Activated effector memory CD4-positive, alpha-beta T cell treated with anti-CD3 and anti-CD28 coated beads, Interleukin-2, amount 50 U/mL, for 16 hours (primary cell): ENCODE data around the gene CTNND2.
"Not testable (repeated sequence)": the region's sequence is repeated elsewhere in the genome, so short reads cannot be mapped to it uniquely, and the experiment has no call there.

ENCODE experiments used
- DNase-seq: peaks from one replicate; pipeline ENCODE4 v3.0.0-alpha.2; 2020

The CTNND2 gene

GRCh38 chr5:11377896-11378295 is 526.4 kb downstream of the CTNND2 start:
- no peak for DNase-seq

DNA sequence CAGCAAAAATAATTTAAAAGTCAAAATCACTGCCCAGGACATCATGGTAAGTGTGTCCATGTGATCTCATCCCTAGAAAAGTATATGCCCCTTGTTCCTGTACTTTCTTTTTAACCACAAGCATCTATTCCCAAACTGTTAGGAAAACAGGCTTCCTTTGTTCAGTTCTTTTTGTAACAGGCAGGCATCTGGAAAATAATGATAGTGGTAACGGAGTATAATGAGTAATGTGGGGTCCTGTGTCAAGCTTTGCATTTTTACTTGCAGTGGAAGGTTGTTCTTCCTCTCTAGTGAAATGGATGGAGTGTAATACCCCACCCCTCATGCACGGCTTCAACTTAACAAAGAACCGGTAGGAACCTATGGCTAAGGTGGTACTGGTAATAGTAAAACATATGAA is 532.1 kb downstream of the CTNND2 start:
- no peak for DNase-seq

DNA sequence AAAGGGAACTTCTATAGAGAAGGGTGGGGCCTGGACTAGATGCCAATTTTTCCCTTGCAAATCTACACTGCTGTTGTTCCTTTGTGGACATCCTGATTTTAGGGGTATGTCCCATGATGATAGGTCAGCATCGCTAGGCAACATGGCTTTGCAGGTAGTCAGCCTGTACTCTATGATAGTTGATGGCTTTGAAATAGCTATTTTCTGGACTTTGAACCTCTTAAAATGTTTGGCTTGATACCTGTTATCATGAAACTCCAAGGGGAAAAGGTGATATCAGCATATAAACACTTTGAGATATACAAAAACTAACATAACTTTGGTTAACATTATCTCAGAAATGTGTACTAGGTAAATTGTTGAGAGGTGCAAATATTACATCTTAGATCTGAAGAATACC is 533.2 kb downstream of the CTNND2 start:
- DNase-seq, result no peak

- DNase-seq, result no peak
Observed at GRCh38 chr5:11364531-11364930, 539.7 kb downstream of the CTNND2 start.

DNA sequence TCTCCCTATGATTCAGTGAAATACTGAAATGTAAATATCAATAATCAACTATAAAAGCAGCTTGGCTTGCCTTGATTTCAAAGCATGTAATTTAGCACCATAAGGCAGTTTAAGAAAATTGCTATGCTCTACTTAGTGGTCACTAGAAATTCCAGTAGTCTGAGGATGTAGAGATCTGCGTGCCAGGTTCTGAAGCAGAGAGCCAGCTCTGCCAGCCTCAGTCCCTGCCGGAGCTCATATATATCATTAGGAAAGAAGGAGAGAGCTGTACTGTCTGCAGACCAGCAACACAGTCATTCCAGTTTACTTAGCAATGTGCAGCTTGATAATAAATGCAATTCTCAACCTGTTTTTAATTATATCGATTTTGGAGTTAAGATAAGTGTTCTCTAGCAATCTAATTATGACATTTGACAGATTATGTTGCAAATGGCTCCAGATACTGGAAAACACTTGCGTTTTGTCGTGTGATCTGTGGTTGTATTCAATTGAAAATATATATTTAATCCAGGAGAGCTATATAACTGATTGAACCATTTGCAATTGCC is 540.5 kb downstream of the CTNND2 start:
- DNase-seq, result no peak

DNA sequence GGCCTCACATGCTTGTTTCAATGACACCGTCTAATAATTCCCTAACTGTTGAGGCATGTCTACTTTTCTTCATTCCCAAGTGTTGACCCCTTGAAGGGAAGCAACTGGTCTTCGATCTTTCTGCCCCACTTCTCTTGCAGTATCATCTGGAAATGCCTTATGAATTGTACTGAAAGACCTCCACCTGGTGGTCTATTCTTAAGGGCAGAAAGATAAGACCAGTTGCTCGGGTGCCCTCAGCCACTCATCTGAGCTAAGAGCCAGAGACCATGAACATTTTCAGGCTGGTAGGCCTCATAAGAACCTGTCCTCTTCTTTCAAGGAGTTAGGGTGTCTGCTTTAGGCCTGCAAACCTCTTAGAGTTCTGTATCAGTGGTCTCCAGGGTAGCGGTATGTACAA is 542.5 kb downstream of the CTNND2 start:
- no peak for DNase-seq

DNA sequence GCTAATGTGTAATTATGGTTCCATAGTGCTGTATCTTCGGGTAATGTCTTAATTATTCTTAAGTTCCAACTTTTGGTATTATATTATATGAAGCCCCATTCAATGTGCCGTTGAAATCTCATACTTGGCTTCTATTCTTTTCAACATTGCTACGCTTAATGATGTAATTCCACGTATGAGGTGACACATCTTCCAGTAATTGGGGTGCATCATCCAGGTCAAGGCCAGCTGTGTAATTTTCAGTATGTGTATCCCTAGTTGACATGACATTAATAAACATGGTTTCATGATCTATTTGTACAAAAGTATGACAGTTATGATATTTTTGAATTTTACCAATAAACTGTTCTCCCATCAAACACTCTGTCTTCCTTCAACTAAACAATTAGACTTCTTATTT is 546.3 kb downstream of the CTNND2 start:
- DNase-seq, result no peak

GRCh38 chr5:11355491-11355890 is 548.8 kb downstream of the CTNND2 start:
- DNase-seq, result no peak

GRCh38 chr5:11346336-11346735 is 557.9 kb downstream of the CTNND2 start:
- DNase-seq, result no peak

DNA sequence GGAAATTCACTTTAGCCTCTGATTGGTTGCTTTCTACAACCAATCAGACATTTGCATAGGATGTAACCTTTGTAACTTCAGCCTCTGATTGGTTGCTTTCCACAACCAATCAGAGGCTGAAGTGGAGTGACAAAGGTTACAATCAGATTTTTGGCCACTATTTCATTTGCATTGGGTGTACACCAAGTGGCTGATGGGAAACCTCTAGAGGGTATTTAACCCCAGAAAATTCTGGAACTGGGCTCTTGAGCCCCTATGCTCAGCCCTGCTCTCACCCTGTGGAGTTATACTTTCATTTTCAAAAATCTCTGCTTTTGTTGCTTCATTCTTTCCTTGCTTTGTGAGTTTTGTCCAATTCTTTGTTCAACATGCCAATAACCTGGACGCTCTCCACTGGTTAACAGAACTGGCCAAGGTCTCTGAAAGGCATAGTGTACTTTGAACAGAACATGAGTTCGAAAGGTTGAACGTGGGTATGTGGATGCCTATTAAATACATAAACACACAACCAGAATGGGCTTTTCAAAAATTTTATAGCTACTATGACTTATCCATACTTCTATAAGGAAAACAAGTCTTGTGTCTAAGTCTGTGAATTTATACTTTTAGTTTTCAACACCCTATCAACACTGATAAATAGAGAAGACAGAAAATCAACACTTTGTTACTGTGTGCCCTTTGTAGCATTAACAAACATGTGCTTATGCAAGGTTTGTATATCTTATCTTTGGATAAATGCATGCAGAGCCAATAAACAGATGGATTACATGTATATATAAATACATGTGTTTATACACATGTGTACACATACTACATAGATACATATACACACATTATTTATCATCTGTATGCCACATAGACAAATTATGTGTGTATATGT is 568.1 kb downstream of the CTNND2 start:
- DNase-seq, result no peak

DNA sequence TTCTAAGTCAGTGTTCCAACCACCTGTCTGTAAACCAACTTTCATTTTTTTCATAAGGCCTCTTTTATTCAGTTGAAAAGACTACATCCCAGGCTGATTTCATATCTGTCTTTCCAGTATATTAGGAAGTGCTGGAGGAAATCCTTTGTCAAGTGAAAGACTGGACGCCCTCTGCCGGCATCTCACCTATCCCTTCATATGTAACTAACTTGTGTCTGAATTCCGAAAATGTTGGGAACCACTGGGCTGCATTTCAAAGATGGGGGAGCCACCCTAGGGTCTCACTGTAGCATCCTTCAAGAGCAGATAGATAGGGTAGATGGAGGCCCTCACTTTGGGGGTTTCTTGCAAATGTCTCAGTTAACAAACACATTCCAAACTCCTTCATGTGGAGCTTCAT is 569.8 kb downstream of the CTNND2 start:
- DNase-seq, result no peak

DNA sequence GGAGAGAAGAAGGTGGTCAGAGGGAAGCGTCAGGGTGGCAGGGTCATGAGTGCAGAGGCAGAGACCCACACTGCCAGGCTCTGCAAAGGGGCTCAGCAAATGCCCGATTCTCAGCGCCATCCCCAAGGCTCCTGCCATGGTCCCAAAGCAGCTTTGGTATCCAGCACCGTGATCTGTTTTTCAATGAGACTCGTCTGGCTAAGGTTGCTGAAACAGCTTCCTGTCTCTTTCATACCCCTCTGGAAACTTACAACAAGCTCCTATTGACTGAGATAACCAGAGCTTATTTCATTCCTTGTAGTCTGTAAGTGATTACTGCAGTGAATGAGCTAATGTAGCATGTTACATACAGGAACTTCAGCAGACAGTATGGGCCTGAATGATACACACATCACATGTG is 574.6 kb downstream of the CTNND2 start:
- no peak for DNase-seq

DNA sequence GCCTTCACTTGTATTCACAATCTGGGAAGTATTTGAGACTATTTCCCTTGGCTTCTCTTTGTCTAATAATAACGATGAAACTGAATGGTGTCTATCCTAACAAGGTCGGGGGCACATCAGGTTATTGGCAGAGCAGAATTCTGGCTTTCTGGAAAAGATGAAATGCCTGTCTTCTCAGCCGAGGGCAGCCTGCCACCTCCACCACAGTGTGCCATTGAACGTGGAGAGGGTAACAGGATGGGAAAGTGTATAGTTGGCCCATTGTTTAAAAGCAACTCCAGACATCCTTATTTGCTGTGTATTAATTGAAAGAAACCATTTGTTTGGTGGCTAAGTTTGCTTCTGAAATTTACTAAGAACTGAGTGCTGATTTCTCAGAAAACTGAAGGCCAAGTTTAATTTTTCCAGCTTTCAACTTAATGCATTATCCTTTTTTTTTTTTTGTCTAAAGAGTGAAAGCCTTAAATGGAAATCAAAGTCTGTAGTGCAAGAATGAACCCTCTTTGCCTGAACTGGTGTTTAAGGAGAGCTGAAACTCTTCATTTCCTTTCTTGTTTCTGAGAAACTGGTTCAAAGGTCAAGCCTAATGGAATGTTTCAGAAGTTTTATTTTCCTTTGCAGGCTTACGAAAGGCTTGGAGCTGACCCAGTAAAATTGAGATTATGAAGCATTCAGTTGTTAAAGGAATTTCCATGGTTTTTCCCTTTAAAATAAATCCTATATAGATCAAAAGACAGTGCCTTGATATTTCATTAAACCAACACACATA is 579.5 kb downstream of the CTNND2 start:
- DNase-seq, result no peak

DNA sequence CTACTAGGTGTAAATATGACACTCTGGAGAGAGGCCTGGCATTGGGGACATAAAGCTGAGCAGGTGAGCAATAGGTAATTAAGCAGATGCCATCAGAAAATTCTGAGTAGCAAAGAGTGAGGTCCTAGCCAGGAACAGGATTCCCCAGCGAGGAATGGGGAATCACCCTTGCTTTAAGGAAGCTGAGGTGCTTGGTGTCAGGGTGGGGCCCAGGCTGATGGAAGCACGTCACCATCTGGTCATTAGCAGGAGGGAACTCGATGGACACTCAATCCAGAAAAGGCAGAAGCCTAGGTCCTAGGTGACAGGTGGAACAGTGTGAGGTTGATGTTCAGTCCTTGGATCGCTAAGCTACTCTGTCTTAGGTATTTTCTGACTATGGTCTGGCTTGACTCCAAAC is 580.5 kb downstream of the CTNND2 start:
- DNase-seq, result no peak

DNA sequence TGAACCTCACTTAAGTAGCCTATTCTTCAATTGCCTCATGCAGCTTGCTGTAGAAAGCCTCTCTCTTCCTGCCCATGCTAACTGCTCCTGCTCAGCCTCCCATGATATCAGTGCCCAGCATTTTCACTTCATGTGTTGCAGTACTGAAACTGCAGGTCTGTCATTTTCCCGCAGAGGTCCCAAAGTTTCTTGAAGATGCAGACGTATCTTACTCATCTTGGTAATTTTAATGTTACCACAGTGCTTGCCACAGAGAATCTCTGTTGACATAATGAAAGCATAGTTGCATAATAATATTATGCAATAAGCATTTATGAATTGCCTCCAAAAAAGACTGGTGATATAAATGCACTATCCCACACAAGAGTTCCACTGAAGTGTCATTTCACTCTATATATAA is 582.1 kb downstream of the CTNND2 start:
- DNase-seq, result no peak

- no peak for DNase-seq
Observed at GRCh38 chr5:11319836-11320580, 584.2 kb downstream of the CTNND2 start.

- not testable (repeated sequence) for DNase-seq
Observed at GRCh38 chr5:11313694-11314093, 590.6 kb downstream of the CTNND2 start.

- DNase-seq, result no peak
Observed at GRCh38 chr5:11311731-11312130, 592.5 kb downstream of the CTNND2 start.

- no peak for DNase-seq
Observed at GRCh38 chr5:11311272-11311671, 593.0 kb downstream of the CTNND2 start.

- DNase-seq, result no peak
Observed at GRCh38 chr5:11310158-11310557, 594.1 kb downstream of the CTNND2 start.

DNA sequence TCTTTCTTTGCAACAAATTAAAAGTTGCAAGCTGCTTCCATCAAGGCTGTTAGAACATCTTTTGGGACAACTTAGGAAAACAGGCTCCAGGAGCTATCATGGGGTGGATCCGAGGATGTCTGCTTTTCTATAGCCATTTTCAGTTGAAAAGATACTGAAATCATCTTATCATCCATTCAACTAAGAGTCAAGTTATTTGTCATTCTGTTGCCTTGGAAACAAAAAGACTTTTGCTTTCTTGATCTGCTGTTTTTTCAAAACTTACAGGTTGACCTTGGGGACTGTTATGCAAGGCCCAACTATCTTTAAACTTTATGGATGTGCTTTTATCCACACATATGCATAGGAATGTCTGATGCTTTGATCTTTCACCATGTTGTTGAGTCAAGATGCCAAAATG is 597.9 kb downstream of the CTNND2 start:
- no peak for DNase-seq

DNA sequence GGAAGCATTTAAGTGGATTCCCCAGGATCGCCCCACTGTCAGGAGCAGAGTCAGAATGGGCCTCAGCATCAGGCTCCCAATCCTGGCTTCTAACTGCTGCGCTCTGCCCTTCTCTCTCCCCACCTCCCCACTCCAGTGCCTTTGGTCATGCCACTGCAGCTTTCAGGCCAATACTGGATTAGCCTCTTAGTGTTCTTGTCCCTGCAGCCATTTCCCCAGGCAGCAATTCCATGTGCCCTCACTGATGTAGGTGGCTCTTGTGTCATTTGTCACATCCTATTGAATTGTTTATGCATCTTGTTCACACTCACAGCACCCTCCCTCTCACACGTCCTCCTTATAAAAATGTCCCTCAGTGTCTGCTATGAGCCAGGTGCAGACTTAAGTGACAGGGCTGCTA is 599.0 kb downstream of the CTNND2 start:
- no peak for DNase-seq

DNA sequence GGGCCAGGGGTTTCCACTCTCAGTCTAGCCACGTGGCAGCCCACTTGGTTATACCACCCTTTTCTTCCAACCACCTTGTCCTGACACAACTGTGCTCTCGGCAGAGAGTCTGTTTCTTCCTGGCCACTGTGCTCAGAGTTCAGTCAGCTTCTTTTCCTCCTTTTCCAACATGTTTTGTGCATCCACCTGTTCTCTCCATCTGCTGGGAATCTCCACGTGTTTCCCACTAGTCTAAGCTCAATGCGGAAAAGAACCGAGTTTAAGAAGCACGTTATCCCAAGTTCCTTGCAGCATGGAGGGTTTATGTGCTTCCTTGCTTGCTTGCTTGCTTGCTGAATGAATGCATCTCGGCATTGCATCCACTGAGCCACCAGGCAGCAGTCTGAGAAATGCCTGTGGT is 599.6 kb downstream of the CTNND2 start:
- no peak for DNase-seq
